Stimulated activated CD4-positive, alpha-beta T cell treated with anti-CD3 and anti-CD28 coated beads, Interleukin-4, amount 100 ng/mL, for 4 hours (primary cell): Measurements from ENCODE around the gene EIF5A2.

ENCODE experiments used
- DNase-seq, 2 experiments: peaks; one replicate each; pipeline ENCODE4 v3.0.0-alpha.2; 2020

Gene EIF5A2

GRCh38 chr3:170848292-170848917 is 60.0 kb downstream of the EIF5A2 start:
- DNase-seq = no peak

GRCh38 chr3:170844377-170844776 is 64.1 kb downstream of the EIF5A2 start:
- DNase-seq = no peak

GRCh38 chr3:170840291-170840859 is 68.1 kb downstream of the EIF5A2 start:
- DNase-seq = no peak

GRCh38 chr3:170839518-170840100 is 68.8 kb downstream of the EIF5A2 start:
- no peak for DNase-seq
